Measurements from ENCODE around the gene B3GALT6. TPM values are rescaled to one million over a fixed set of nuclear protein-coding genes. Genes with fewer than 3 reads are reported as not detected.

B3GALT6 gene
- total RNA-seq, 1 donor = 24.7 TPM

- TF ChIP-seq, protein P1, sequence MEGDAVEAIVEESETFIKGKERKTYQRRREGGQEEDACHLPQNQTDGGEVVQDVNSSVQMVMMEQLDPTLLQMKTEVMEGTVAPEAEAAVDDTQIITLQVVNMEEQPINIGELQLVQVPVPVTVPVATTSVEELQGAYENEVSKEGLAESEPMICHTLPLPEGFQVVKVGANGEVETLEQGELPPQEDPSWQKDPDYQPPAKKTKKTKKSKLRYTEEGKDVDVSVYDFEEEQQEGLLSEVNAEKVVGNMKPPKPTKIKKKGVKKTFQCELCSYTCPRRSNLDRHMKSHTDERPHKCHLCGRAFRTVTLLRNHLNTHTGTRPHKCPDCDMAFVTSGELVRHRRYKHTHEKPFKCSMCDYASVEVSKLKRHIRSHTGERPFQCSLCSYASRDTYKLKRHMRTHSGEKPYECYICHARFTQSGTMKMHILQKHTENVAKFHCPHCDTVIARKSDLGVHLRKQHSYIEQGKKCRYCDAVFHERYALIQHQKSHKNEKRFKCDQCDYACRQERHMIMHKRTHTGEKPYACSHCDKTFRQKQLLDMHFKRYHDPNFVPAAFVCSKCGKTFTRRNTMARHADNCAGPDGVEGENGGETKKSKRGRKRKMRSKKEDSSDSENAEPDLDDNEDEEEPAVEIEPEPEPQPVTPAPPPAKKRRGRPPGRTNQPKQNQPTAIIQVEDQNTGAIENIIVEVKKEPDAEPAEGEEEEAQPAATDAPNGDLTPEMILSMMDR (IDR thresholded peaks at IDR 0.05; ENCODE audit: insufficient read depth, low read length) = no peak
- H3K4me3 ChIP-seq (ENCODE audit: low read depth, low read length) = no peak overlapping the region
- DNase-seq (ENCODE audit: low read depth) = no peak
These were observed 25.0 kb upstream of the B3GALT6 start for GRCh38 chr1:1206966-1207531.

- no peak overlapping the region for H3K4me3 ChIP-seq (ENCODE audit: low read depth, low read length)
- DNase-seq (ENCODE audit: low read depth) = no peak
- TF ChIP-seq, protein P1 (IDR thresholded peaks at IDR 0.05; ENCODE audit: insufficient read depth, low read length) = no peak
These were observed 24.5 kb upstream of the B3GALT6 start for GRCh38 chr1:1207571-1207892.

GRCh38 chr1:1208713-1209433 lies 23.2 kb upstream of the B3GALT6 start:
- H3K4me3 ChIP-seq (ENCODE audit: low read depth, low read length) = no peak overlapping the region
- DNase-seq (ENCODE audit: low read depth) = no peak
- TF ChIP-seq, protein P1 (IDR thresholded peaks at IDR 0.05; ENCODE audit: insufficient read depth, low read length) = no peak

GRCh38 chr1:1210726-1211540 lies 21.1 kb upstream of the B3GALT6 start:
- DNase-seq (ENCODE audit: low read depth) = no peak
- no peak overlapping the region for H3K4me3 ChIP-seq (ENCODE audit: low read depth, low read length)
- TF ChIP-seq, protein P1 (IDR thresholded peaks at IDR 0.05; ENCODE audit: insufficient read depth, low read length) = no peak

GRCh38 chr1:1211541-1212441 lies 20.2 kb upstream of the B3GALT6 start:
- TF ChIP-seq, protein P1 (IDR thresholded peaks at IDR 0.05; ENCODE audit: insufficient read depth, low read length) = no peak
- DNase-seq (ENCODE audit: low read depth) = no peak

GRCh38 chr1:1212780-1213344 lies 19.2 kb upstream of the B3GALT6 start:
- H3K4me3 ChIP-seq (ENCODE audit: low read depth, low read length) = no peak overlapping the region
- TF ChIP-seq, protein P1 (IDR thresholded peaks at IDR 0.05; ENCODE audit: insufficient read depth, low read length) = no peak
- DNase-seq (ENCODE audit: low read depth) = no peak

More at GRCh38 chr1:1211541-1212441, 20.2 kb upstream of the B3GALT6 start:
- H3K4me3 ChIP-seq (ENCODE audit: low read depth, low read length) = no peak overlapping the region

Measured in fibroblast of the aortic adventitia (primary cell).